NCI-H69 (cell line): ENCODE results near the gene FBXO24.

ENCODE experiments used
- DNase-seq: peaks from one replicate; lab custom pipeline; 2025; lab: John Stamatoyannopoulos, UW

The FBXO24 gene

GRCh38 chr7:100623951-100624824 lies 38.1 kb downstream of the FBXO24 start:
- DNase-seq: no peak

- DNase-seq: no peak
These were observed 39.9 kb downstream of the FBXO24 start for GRCh38 chr7:100626055-100626454.

- peak; percentile 90 for DNase-seq
These were observed 40.6 kb downstream of the FBXO24 start for GRCh38 chr7:100626530-100627237.

GRCh38 chr7:100627238-100627549 lies 41.1 kb downstream of the FBXO24 start:
- no peak for DNase-seq

- peak; percentile 59 for DNase-seq
These were observed 43.1 kb downstream of the FBXO24 start for GRCh38 chr7:100629117-100629716.

- DNase-seq: no peak
These were observed 43.9 kb downstream of the FBXO24 start for GRCh38 chr7:100630066-100630465.

- peak; percentile 73 for DNase-seq
These were observed 47.0 kb downstream of the FBXO24 start for GRCh38 chr7:100632951-100633717.

GRCh38 chr7:100639995-100640516 lies 53.9 kb downstream of the FBXO24 start:
- DNase-seq: no peak

- no peak for DNase-seq
These were observed 54.7 kb downstream of the FBXO24 start for GRCh38 chr7:100640517-100641440.

- no peak for DNase-seq
These were observed 55.3 kb downstream of the FBXO24 start, which contains the start of gene TFR2 for GRCh38 chr7:100641463-100641859. TSS of gene TFR2 (minus strand) at chr7:100641552. CDS start at chr7:100641509, 43 bp downstream.

- DNase-seq: no peak
These were observed 55.9 kb downstream of the FBXO24 start for GRCh38 chr7:100641860-100642533.

GRCh38 chr7:100642534-100642907 lies 56.4 kb downstream of the FBXO24 start:
- no peak for DNase-seq

- no peak for DNase-seq
These were observed 63.9 kb downstream of the FBXO24 start for GRCh38 chr7:100649826-100650565.
